GM19025 (cell line): ENCODE measurements around the gene GPR152.

Experiments used
- ATAC-seq: cut with Tn5 transposase; IDR thresholded peaks from one replicate; pipeline ENCODE4 v1.9.1; 2021; ENCODE audit warnings: mild to moderate bottlenecking, low read depth, moderate library complexity; ENCODE audit not compliant: unreplicated experiment

The GPR152 gene

DNA sequence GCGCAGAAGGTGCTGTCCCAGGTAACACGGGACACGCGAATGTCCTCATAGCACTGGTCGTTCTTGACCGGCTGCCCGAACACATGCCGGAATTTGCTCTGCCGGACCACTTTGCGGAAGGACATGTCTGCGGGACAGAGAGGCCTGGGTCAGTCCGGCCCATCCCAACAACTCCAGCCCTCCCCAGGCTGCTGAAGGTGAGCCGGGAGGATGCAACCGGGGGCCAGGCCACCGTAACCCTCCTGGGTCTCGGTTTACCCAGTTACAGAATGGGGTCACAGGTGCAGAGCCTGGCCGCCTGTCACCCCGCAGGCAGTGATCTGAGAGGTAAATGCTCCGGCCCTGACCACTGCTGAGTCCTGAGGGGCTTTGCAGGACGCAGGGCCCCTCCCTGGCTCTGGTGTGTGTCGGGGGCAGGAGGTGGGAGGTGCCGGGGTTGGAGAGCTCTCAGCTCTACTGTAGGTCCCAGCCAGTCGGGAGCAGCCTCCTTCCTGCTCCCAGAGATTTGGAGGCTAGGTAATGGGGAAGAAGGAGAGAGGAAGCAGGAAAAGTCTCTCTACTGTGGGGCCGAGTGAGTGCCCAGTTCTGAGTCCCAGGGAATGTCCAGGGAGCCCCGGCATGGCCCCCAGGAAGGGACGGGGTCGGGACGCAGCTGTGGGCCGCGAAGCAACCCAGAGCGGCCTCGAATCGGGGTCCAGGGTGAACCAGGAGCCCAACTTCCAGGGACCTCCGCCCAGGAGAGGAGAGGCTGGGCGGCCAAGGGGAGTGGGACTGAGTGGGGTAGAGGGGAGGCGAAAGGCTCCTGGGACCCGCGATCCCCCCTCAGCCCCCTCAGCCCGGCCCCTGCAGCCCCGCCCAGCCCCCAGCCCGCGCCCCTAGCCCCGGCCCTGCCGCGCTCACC, 9.8 kb downstream of the GPR152 start:
- ATAC-seq = no peak

DNA sequence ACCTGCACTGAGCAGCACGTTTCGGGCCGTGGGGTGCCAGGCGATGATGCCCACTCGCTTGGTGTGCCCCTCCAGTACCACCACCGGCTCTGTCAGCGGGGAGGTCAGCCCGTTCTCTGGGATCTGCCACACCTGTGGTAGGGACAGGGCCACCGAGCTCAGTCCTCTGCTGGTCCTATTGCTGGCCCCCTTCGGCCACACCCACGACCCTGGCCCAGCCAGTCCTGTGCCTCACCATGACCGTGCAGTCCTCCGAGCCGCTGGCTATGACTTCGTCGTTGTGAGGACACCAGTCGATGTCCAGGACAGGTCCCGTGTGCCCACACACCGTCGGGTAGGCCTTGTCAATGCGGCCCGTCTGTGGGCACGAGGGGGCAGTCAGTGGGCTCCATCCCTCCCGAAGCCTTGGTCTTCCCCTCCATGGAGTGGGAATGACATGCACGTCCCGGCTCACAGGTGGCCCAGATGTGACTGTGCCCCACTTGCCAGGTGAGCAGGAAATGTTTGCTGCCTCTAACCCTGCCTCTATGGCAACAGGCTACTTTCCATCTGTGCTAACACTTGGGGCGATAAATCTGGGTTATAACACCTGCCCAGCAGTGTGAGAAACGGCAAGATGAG, 10.7 kb downstream of the GPR152 start:
- ATAC-seq = no peak

DNA sequence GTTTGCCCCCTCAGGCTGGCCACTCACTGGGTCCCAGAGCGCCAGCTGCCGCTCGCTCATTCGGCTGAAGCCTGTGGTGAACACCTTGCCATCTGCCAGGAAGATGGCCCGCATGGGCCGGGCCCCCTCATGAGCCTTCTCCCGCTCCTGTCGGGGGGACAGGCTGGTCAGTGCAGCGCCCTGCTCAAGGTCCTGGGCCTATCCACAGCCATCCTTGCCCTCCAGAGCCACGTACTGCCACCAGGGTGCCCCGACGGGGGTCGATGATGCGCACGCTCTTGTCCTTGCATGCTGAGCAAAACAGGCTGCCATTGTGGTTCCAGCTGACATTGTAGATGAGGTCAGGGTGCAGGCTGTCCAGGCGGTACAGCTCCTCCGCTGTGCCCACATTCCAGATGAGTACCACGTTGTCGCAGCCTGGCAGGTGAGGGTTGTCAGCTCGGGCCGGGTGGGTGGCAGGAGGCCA, 11.4 kb downstream of the GPR152 start:
- ATAC-seq = no peak

DNA sequence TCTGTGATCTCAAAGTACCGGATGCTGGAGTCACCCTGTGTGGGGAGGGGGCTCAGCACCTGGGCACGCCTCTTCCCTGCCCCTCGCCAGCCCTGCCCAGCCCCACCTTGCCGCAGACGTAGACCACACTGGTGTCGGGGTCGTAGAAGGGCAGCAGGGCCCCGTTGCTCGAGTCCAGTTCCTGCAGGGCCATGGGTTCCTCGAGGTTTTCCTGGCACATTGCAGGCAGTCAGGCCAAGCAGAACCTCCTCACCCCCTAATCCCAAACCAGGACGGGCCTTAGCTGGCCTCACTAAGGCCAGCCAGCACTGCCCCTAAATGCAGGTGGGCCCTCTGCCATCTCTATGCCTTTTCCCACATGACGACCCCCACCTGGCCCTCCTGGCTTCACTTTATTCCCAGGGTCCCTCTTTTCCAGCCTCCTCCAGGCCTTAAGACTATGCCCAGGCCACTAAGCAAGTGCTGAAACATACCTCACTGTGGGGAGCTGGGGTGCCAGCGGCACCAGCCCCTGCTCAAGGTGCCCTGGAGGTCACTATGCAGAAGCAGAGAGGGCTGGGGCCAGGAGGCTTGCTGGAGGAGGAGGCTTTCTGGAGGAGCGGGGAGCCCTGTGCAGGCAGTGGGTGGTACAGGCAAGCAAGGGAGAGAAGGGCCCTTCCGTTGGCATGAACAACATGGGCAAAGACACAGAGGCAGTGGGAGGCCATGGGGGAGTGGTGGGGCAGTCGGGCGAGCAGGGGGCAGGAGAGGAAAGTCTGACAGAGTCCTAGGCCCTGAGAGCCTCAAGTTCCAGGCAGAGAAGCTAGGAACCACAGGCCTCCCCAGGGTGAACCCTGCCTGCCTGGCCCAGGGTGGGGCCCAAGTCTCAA, 12.1 kb downstream of the GPR152 start:
- no peak for ATAC-seq

DNA sequence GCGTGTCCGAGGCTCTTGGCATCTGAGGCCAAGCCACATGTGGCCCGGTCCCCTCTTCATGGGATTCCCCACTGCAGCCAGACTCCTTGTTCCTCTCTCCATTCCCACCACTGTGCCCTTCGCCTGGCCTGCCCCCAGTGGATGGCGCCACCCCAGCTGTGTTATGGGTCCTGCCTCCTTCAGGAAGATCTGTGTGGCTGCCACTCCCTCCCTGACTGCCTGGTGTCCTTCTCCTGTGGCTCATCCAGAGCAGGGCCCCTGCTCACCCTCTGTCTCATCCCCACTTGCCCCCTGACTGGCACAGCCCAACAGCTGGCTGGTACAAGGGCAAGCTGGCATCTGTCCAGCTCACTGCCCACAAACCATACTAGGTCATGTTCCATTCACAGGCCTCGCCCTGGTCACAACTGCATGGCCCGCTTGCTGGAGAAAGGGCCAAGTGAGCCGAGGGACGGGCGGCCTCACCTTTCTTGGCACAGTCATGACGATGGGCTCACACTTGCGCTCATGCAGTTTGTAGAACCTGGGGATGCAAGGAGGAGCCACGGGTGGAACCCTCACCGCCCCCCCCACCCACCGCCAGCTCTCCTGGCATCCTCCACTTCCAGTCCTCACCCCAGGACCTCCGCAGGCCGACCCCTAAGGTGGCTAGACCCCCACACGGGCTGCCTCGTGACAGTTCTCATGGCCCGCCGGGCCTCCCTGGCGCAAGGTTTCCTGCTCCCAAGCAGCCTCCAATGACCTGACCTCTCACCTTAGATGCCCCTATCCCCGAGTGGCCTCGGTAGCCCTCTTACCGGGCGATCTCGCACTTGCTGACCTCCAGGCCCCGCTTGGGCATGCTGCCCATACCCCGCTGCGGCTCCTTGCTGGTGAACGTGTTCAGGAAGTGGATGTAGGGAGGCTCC, 13.0 kb downstream of the GPR152 start:
- ATAC-seq = no peak

DNA sequence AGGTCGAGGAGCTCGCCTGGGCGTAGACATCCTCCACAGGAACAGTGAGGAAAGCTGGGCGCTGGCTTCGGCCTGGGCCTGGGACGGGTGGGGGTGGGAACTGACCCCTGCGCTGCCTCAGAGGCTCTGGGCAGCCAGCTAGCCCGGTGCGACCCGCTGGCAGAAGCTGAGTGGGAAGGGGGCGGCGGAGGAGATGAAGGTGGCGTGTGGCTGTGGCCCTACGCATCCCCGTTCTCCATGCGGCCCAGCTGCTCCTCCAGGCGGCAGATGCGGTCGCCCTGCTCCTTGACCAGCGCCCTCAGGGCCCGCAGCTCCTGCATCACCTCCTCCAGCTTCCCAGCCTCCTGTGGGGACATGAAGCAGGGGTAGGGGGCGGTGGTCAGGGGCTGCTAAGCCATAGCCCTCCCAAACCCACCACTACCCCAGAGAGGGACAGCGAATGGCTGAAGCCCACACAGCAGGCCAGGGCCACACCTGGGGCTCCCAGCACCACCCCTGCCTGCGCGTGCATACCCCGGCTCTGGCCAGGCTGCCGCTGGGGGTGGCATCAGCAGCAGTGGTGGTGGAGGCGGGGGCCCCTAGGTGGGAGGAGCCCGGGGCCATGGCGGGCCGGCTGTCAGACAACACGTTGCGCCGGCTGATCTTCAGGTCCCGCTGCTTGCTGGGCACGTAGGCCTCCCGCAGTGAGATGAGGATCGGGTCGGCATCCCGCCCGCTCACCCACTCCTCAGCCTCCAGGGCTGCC, 14.2 kb downstream of the GPR152 start:
- ATAC-seq = no peak

DNA sequence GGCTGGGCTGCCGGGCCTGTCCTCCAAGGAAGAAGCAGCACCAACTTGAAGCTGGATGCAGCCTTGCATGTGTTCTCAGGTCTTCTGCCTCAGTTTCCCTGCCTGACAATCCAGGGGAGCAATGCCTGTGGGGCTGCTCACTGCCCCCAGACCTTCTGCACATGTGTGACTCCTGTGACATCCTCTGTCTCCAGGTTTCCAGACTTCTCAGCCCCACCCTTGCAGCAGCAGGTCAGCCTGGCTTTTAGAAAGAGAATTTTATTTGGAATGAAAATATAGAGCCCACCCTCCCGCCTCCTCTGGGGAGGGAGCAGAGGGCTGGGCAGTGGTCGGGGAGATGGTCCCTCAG, 14.7 kb downstream of the GPR152 start:
- ATAC-seq = no peak

DNA sequence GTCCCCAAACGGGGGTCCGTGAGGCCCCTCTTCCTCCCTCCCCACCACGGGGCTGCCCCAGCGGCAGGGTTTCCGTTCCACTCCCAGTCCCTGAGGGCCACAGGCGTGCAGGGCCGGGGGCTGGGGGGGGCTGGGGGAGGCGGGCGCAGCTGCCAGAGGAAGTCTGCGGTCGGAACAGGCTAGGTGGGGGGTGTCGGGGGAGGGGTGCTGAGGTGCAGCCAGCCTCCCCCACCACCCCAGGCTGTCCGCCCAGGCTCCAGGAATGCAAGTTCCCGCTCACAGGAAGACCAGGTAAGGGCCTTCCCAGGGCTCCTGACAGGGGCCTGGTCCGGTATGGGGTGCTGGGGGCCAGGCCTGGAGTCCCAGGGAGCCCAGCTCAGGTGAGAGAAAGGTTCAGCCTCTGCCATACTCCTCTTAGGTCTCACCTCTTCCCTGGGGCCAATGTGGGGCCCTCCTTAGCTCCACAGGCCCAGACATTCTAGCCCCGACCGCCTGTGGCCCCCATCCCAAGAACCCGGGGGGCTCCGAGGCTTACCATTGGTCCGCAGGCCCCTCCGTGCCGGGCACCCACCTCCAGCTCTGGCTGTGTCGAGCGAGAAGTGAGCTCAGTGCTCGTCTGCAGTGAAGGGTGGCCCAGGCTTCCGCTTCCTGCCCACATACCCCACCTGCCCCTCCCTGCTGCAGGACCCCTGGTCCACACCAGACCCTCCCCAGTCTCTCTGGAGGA, 15.3 kb downstream of the GPR152 start, which contains the start of gene PTPRCAP:
PTPRCAP (minus strand) TSS at position 601 of the 727 bp plus-strand sequence; CDS start at position 538, 63 bp downstream.
- no peak for ATAC-seq

DNA sequence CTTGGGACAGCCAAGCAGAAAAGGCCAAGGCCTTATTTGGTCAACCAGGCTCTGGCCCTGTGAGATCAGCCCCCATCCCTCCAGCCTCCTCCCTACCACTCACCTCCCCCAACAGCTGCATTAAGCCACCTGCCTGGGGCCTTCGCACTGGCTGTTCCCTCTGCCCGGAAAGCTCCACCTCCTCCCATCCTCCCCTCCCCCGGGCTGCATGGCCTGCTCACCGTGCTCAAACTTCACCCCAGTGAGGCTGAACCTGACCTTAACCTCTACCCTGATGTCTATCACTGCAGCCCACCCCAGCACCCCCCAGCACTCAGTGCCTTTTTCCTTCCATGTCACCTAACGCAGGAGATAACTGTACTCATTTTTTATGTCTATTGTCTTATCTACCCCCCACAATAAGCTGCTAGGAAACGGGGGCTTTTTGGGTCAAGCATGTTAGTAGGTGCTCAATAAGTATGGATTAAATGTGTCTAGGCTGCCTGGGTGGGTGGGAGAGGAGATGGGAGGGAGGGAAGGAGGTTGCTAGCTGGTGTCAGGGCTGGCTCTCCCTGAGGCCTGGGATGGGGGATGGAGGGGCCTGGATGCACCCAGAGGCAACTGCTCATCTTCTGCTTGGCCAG, 16.0 kb downstream of the GPR152 start:
- no peak for ATAC-seq

DNA sequence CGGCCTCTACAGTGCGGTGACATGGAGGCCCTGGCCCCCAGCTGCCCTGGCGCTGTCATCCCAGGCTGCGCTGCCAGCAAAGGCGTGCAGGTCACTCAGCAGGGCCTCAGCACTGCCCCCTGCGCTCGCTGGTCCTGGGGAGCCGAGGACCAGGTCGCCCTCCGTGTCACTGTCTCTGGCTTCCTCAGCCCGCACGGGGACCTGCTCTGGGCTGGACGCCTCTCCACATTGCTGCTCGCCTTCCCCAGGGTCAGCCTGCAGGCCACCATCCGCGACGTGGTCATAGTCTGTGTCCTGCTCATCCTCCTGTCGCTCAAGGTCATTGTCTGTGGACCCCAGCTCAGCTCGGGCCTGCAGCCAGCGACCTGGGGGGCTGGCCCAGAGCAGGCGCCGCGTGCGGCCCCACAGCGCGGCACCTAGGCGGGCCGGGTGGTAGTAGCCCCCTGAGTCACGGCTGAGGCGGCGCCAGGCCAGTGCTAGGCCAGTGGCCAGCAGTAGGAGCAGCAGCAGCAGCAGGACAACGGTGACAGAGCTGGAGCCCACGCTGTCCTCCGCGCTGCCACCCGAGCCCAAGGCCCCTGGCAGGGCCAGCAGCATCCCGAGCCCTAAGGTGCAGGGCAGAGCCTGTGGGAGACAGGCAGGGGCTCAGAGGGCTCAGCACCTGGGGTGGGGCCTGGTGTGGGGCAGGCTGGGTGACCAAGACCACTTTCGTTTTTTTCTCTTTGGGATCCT, 16.6 kb downstream of the GPR152 start:
- no peak for ATAC-seq

DNA sequence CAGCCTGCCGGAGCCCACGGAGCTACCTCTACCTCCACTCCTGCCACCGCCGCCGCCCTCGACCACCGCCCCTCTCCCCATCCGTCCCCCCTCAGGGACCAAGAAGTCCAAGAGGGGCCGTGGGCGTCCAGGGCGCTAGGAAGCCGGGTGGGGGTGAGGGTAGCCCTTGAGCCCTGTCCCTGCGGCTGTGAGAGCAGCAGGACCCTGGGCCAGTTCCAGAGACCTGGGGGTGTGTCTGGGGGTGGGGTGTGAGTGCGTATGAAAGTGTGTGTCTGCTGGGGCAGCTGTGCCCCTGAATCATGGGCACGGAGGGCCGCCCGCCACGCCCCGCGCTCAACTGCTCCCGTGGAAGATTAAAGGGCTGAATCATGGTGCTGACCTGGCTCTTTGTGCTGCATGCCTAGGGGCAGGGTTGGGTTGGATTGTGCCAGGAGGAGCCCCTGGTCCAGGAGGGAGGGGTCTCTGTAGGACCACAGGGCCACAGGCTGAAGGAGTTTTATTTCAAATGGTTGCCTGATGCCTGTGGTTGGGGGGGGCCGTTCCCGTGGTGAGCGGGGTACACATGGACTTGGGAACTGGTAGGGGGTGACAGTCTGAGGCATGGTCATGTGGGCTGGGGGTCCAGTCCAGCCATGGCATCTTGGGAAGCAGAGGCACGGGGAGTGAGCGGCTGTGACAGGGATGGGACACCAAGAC, 17.4 kb downstream of the GPR152 start:
- ATAC-seq = no peak

DNA sequence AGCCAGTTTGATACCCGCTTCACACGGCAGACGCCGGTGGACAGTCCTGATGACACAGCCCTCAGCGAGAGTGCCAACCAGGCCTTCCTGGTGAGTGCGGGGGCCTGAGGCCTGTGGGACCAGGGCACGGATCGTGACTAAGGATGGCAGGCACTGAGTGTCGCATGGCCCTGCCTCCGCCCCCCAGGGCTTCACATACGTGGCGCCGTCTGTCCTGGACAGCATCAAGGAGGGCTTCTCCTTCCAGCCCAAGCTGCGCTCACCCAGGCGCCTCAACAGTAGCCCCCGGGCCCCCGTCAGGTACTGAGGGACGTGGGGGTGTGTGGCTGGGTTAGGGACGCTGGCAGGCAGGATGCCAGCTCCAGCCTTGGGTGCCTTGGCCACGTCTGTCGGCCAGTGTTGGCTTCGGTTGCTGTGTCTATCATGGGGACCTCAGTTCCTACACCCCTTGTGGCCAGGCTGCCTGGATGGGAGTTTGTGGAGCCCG, 18.1 kb downstream of the GPR152 start:
- no peak for ATAC-seq

DNA sequence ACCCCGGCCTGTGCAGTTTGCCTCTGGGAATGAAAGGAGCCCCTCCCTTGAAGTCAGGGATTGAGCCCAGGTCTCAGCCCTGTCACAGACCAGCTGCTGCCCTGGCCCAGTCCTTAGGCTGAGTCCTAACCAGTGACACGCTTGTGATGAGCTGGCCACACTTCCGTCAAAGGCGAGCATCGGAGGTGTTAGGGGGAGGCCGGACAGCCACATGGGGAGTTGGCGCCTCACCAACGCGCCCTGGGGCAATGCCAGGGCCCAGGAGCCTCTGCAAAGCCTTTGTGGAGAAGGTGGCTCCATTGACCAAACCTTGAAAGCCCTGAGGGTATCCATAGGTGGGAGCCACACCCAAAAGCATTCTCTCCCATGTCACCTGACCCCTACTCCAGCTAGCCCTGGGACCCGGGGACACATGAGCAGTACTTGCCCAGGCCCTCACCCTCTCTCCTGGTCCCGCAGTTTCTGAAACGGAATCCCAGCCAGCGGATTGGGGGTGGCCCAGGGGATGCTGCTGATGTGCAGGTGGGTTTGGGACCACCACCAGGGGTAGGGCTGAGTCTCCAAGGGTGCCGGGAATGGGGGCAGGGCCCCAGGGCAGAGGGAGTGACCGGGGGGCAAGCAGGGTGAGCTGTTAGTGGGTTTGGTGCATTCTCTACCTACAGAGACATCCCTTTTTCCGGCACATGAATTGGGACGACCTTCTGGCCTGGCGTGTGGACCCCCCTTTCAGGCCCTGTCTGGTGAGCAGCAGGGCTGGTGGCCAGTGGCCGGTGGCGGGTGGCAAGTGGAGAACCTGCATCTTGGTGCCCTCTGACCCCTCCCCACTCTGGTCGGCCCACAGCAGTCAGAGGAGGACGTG, 18.8 kb downstream of the GPR152 start:
- no peak for ATAC-seq

DNA sequence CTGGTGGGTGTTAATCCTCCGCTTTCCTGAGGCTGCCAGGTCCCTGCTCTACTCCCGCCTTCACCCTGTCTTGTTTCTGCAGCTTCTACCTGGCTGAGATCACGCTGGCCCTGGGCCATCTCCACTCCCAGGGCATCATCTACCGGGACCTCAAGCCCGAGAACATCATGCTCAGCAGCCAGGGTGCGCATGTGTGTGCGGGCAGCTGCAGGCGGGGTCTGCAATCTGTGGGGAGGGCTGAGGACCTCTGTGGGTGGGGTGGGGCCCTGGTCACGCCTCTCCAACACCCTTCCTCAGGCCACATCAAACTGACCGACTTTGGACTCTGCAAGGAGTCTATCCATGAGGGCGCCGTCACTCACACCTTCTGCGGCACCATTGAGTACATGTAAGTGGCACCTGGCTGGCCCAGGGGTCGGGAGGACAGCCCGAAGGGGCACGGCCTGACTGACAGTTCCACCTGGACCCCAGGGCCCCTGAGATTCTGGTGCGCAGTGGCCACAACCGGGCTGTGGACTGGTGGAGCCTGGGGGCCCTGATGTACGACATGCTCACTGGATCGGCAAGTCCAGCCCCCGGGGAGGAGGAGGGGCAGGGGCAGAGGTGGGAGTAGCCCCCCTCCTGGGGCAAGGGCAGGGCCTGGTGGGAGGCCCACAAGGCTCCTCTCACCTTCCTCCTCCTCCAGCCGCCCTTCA, 19.7 kb downstream of the GPR152 start:
- ATAC-seq = no peak
